ENCODE measurements around the gene DSCAM.
"Not testable (repeated sequence)": the region's sequence is repeated elsewhere in the genome, so short reads cannot be mapped to it uniquely, and the experiment has no call there.

DSCAM gene

GRCh38 chr21:40846587-40847411 lies at the start of gene DSCAM:
Gene DSCAM, minus strand, starts transcription at chr21:40847158. Its CDS starts 497 bp downstream, at chr21:40846661.
- no peak for DNase-seq

GRCh38 chr21:40895697-40896096 lies 48.7 kb upstream of the DSCAM start:
- not testable (repeated sequence) for DNase-seq

- DNase-seq, result no peak
Measured at GRCh38 chr21:40886931-40887330, 40.0 kb upstream of the DSCAM start.

GRCh38 chr21:40886006-40886405 lies 39.0 kb upstream of the DSCAM start:
- no peak for DNase-seq

- DNase-seq, result no peak
Measured at GRCh38 chr21:40882192-40882915, 35.4 kb upstream of the DSCAM start.

- no peak for DNase-seq
Measured at GRCh38 chr21:40881767-40882166, 34.8 kb upstream of the DSCAM start.

- DNase-seq, result no peak
Measured at GRCh38 chr21:40871099-40871498, 24.1 kb upstream of the DSCAM start.

- no peak for DNase-seq
Measured at GRCh38 chr21:40863839-40864238, 16.9 kb upstream of the DSCAM start.

- DNase-seq, result no peak
Measured at GRCh38 chr21:40858517-40858916, 11.6 kb upstream of the DSCAM start.

- no peak for DNase-seq
Measured at GRCh38 chr21:40853956-40854688, 7.2 kb upstream of the DSCAM start.

- DNase-seq, result no peak
Measured at GRCh38 chr21:40852563-40852962, 5.6 kb upstream of the DSCAM start.

- no peak for DNase-seq
Measured at GRCh38 chr21:40851749-40852148, 4.8 kb upstream of the DSCAM start.

GRCh38 chr21:40850071-40850470 lies 3.1 kb upstream of the DSCAM start:
- DNase-seq, result no peak

- DNase-seq, result no peak
Measured at GRCh38 chr21:40847951-40848350, 993 bp upstream of the DSCAM start.

- no peak for DNase-seq
Measured at GRCh38 chr21:40846103-40846502, 855 bp downstream of the DSCAM start.

- DNase-seq, result no peak
Measured at GRCh38 chr21:40845441-40845995, 1.4 kb downstream of the DSCAM start.

- no peak for DNase-seq
Measured at GRCh38 chr21:40844935-40845334, 2.0 kb downstream of the DSCAM start.

GRCh38 chr21:40842197-40842552 lies 4.8 kb downstream of the DSCAM start:
- DNase-seq, result no peak

GRCh38 chr21:40841524-40842196 lies 5.3 kb downstream of the DSCAM start:
- DNase-seq, result peak; percentile 6

GRCh38 chr21:40840401-40841125 lies 6.4 kb downstream of the DSCAM start:
- DNase-seq, result no peak

- DNase-seq, result no peak
Measured at GRCh38 chr21:40839521-40839920, 7.4 kb downstream of the DSCAM start.

- DNase-seq, result no peak
Measured at GRCh38 chr21:40837456-40837855, 9.5 kb downstream of the DSCAM start.

All from activated CD4-positive, alpha-beta T cell treated with anti-CD3 and anti-CD28 coated beads for 48 hours (primary cell).